ENCODE data around the gene STX4. TPM values are rescaled to one million over a fixed set of nuclear protein-coding genes. Genes with fewer than 3 reads are reported as not detected.

STX4 gene
- total RNA-seq, 2 donors from 2014 or later, result 49.4 to 76.9 TPM

DNA sequence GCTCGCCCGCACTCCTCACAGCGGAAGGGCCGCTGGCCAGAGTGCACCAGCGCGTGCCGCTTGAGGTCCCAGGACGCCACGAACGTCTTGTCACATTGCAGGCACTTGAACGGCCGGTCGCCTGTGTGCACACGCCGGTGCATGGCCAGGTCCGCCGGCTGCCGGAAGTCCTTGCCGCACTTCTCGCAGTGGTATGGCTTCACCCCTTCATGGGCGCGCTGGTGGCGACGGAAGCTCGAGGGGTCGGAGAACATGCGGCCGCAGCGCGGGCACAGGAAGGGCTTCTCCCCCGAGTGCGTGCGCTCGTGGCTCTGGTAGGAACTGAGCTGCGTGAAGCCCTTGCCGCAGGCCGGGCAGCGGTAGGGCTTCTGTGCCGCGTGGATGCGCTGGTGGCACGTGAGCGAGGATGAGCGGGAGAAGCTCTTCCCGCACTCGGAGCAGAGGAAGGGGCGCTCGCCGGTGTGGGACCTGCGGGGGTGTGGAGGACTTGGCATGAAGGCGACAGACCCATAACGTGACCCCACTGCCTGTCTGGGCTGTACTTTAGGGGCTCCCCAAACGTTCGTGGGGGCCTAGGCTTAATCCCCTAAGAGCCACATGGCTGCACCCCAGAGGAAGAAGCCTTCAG is 28.6 kb downstream of the STX4 start:
- Mint-ChIP-seq H3K27me3 (no peaks in the 10 kb centered on the region), H3K36me3 (ENCODE audit: low read depth) (peaks cover 58% of the 10 kb centered on the region), H3K4me1 (peaks cover 20% of the 10 kb centered on the region), H3K9me3 (no peaks in the 10 kb centered on the region), H3K4me3 (no peak overlapping the region), H3K27ac (no peak overlapping the region)
- no peak for ATAC-seq (replicated peaks)

DNA sequence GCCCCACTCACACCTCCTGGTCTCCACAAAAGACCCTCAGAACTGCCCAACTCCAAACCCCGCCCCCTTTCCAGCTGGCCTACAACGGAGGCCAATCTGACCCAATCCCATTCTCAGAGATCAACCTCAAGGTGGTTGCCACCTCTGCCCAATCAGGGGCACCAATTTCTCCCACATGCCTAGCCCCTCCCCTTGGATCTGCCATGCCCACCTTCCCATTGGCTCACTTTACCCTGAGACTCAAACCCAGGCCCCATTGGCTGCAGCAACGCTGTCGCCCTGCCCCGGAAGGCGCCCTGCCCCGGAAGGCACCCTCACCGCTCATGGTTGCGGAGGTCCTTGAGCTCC is 30.1 kb downstream of the STX4 start:
- peaks cover 52% of the 10 kb centered on the region for H3K36me3 Mint-ChIP-seq (ENCODE audit: low read depth)
- peak overlapping the region; percentile 63 for H3K4me3 Mint-ChIP-seq

DNA sequence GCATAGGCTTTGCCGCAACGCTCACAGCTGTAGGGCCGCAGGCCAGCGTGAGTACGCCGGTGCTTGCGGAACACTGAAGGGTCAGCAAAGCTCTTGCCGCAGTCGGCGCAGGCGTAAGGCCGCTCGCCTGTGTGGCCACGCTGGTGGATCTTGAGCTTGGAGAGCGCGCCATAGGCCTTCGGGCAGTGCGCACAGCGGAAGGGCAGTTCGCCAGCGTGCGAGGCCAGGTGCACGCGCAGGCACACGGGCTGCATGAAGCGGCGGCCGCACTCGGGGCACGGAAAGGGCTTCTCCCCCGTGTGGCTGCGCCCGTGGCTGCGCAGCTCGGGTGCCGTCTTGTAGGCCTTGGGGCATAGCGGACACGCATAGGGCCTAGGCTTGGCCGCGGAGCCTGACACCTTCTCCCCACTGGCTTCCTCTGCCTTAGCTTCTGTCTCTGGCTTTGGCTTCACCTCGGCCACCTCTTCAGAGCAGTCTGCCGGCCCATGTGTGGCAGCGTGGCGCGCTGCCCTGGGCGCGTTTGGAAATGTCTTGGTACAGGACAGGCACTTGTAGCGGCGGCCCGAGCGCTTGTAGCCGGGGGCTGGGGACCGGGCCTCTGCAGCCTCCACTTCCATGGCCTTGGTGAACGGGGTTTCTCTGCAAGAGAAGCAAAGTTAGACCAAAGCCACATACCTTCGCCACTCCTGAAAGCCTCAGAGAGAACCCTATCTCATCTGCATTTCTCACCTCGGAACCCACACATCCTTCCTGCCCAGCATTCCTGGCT is 30.7 kb downstream of the STX4 start:
- H3K9me3 Mint-ChIP-seq, result no peaks in the 10 kb centered on the region
- H3K27me3 Mint-ChIP-seq, result no peaks in the 10 kb centered on the region
- H3K27ac Mint-ChIP-seq, result peak overlapping the region; percentile 53
- H3K4me3 Mint-ChIP-seq, result peak overlapping the region; percentile 63
- ATAC-seq (replicated peaks), result peak; percentile 40
- H3K36me3 Mint-ChIP-seq (ENCODE audit: low read depth), result peaks cover 52% of the 10 kb centered on the region
- peaks cover 21% of the 10 kb centered on the region for H3K4me1 Mint-ChIP-seq

More for the DNA sequence above, 30.1 kb downstream of the STX4 start:
- no peaks in the 10 kb centered on the region for H3K27me3 Mint-ChIP-seq
- H3K9me3 Mint-ChIP-seq, result no peaks in the 10 kb centered on the region
- H3K27ac Mint-ChIP-seq, result no peak overlapping the region
- ATAC-seq (replicated peaks), result no peak
- H3K4me1 Mint-ChIP-seq, result peaks cover 20% of the 10 kb centered on the region

DNA sequence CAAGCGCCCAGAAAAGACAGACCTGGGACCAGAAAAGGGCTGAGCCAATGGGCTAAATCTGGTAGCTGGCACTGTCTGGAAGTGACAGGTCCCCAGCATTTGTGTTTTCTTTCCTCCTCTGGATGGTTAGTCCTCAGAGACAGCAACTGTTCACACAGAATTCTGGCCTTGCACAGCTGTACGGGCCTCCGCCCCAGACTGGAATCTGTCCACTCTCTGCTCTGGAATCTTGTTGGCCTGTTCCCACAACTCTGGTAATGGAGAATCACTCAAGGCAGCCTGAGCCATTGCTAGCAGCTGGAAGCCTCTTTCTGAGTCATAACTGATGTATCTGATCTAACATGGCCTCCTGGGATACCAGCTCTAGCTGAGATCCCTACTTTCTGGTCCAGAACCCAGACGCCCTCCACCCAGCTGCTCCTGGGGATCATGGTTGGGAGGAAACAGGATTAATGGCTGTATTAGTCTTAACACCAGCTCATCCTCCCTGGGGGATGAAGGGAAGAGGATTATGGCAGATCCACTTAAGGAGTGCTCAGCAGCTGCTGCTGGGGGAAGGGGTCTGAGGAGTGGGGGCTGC is 31.6 kb downstream of the STX4 start:
- peak overlapping the region; percentile 63 for H3K4me3 Mint-ChIP-seq
- ATAC-seq (replicated peaks), result peak; percentile 52
- peak overlapping the region; percentile 53 for H3K27ac Mint-ChIP-seq
- H3K36me3 Mint-ChIP-seq (ENCODE audit: low read depth), result peaks cover 46% of the 10 kb centered on the region
- H3K27me3 Mint-ChIP-seq, result no peaks in the 10 kb centered on the region
- no peaks in the 10 kb centered on the region for H3K9me3 Mint-ChIP-seq
- peaks cover 26% of the 10 kb centered on the region for H3K4me1 Mint-ChIP-seq

DNA sequence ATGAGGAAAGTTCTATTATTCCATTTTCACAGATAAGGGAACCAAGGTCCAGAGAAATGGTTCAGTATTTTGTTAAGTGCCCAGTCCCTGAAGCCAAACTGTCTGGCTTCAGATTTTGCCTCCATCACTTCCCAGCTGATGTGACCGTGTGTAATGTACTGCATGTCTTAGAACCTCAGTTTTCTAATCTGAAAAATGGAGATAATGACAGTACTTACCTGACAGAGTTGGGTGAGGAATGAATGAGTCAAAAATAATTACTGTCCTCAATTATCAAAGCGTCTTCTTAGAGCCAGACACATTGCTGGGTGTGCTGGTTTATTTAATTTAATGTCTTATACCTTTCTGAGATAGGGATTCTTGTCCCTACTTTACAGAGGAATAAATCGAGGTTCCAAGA is 34.0 kb downstream of the STX4 start:
- H3K4me1 Mint-ChIP-seq, result peaks cover 35% of the 10 kb centered on the region
- no peaks in the 10 kb centered on the region for H3K9me3 Mint-ChIP-seq
- ATAC-seq (replicated peaks), result no peak
- H3K4me3 Mint-ChIP-seq, result no peak overlapping the region
- H3K27ac Mint-ChIP-seq, result no peak overlapping the region
- H3K36me3 Mint-ChIP-seq (ENCODE audit: low read depth), result peaks cover 27% of the 10 kb centered on the region
- no peaks in the 10 kb centered on the region for H3K27me3 Mint-ChIP-seq

DNA sequence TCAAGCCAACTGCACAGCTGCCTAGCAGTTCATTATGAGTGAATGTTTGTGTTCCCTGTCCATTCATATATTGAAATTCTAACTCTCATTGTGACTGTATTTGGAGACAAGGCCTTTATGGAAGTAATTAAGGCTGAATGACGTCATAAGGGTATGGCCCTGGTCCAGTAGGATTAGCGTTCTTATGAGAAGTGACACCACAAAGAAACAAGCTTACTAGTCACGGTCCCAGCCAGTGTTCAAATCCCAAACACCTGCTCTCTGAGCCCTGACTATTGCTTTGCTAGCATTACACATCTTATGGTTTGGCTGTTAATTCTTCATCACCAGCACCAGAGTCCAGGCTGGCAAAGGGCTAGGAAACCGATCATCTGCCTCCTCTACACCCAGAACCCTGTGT is 38.5 kb downstream of the STX4 start:
- H3K4me3 Mint-ChIP-seq, result peak overlapping the region; percentile 93
- no peaks in the 10 kb centered on the region for H3K9me3 Mint-ChIP-seq
- peaks cover 34% of the 10 kb centered on the region for H3K36me3 Mint-ChIP-seq (ENCODE audit: low read depth)
- peaks cover 25% of the 10 kb centered on the region for H3K4me1 Mint-ChIP-seq
- H3K27me3 Mint-ChIP-seq, result no peaks in the 10 kb centered on the region
- H3K27ac Mint-ChIP-seq, result peak overlapping the region; percentile 95
- ATAC-seq (replicated peaks), result no peak

DNA sequence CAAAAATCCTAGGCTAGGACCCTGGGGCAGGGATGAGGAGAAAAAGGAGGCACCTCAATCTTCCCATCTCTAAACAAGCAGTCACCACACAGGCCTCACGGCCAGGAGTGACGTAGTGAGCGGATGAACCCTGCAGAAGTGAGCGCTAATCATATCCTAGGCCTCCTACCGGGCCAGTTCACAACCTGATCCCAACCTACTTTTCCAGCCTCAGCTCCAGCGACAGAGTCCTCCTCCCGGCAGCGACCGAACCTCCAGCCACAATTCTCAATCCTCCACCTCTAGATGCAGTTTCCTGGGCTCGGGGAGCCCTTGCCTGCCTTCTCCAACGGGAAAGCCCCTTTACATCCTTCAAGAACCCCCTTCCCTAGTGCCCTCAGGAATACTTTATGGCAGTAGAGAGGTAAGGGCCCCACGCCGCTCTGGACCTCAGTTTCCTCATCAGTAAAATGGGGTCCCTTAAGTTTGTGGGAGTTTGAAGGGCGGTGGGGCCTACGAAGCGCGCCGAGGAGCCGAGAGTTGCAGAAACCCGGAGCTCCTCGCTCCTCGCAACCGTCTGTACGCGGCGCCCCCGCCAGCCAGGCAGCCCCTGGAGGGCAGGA is 39.3 kb downstream of the STX4 start:
- no peaks in the 10 kb centered on the region for H3K27me3 Mint-ChIP-seq
- peaks cover 41% of the 10 kb centered on the region for H3K36me3 Mint-ChIP-seq (ENCODE audit: low read depth)
- H3K27ac Mint-ChIP-seq, result peak overlapping the region; percentile 95
- no peak for ATAC-seq (replicated peaks)
- H3K9me3 Mint-ChIP-seq, result no peaks in the 10 kb centered on the region
- peaks cover 25% of the 10 kb centered on the region for H3K4me1 Mint-ChIP-seq
- H3K4me3 Mint-ChIP-seq, result peak overlapping the region; percentile 93

DNA sequence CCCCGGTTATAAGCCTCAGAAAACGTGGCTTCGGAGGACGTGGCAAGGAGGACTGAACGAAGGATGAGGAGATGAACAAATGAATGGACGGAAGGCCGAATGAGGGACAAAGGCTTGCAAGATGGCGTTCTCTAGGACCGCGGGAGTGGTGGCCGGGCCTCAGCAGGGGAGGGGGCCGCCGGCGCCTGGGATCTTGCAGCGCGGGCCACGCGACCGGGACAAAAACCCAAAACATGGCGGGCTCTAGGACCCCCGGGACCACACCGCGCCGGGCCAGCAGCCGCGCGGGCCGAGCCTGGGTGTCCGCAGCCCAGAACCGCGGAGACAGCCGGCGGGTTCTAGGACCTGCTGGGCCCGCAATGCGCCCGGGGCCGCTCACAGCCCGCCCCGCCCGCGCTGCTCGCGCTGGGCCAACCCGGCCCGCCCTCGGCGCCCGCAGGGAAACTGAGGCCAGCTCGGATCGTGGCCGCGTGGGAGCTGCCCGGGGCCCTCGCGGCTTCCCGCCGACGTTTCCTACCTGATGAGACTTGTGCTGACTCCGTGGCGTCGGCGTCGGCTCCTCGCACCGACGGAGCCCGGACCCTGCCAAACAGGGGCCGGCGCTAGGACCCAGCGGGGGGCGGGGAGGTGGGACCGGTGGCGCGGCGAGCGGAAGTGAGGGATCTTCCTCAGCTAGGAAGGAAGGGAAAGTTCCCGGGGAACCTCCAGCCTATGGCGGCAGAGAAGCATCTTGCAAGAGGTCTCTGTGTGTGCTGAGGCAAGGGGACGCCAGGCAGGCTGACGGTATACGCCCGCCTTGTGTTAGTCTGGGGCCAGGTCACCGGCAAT is 40.0 kb downstream of the STX4 start:
- no peaks in the 10 kb centered on the region for H3K27me3 Mint-ChIP-seq
- H3K27ac Mint-ChIP-seq, result peak overlapping the region; percentile 95
- H3K4me1 Mint-ChIP-seq, result peaks cover 25% of the 10 kb centered on the region
- peak; percentile 69 for ATAC-seq (replicated peaks)
- peak overlapping the region; percentile 93 for H3K4me3 Mint-ChIP-seq
- peaks cover 49% of the 10 kb centered on the region for H3K36me3 Mint-ChIP-seq (ENCODE audit: low read depth)
- H3K9me3 Mint-ChIP-seq, result no peaks in the 10 kb centered on the region

DNA sequence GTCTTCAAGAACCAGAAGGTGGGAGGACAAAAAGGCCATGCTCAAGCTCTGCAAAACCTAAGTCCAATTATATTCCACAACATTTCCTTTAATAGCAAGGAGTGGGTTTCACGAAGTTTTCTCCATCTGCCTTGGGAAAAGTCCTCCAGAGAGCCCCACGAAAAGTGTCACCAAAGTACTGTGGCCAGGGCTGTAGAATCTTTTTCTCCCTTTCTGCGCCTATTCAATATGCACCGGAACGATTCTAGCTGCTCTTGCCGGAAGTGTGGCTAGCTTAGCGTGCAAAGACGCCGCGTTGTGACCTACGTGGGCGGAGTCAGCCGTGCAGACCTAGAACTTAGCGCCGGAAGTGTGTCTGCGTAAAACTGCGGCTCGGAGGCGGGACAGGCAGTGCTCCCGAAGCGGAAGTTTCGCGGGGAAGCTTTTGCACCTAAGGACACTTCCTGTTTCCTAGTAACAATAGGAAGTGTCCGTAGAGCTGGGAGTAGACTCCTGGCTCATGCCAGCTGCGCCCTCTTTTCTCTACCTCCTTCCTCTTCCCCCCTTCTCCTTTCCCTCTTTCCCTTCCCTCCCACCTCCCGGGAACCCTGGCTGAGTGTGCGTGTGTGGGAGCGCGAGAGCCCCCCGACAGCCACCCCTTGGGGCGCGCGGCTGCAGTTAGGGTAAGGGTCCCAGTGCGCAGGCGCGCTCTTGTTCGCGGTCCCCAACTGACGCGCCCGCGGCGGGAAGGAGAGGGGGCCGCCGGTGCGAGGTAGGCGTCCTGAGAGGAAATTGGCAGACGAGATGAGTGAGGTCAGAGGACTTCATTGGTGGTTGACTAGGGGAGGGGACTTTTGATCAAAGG is 40.8 kb downstream of the STX4 start, which contains the start of the genes ZNF646 and ZNF668:
TSS of gene ZNF646 (plus strand) at position 453 of the 844 bp plus-strand sequence. CDS start 1,903 bp downstream, outside the sequence.
TSS of gene ZNF668 (minus strand) at position 271 of the 844 bp plus-strand sequence. CDS start 9,781 bp downstream, outside the sequence.
- no peaks in the 10 kb centered on the region for H3K9me3 Mint-ChIP-seq
- no peaks in the 10 kb centered on the region for H3K27me3 Mint-ChIP-seq
- H3K27ac Mint-ChIP-seq, result peak within 1 kb of the TSS; percentile 95
- H3K4me3 Mint-ChIP-seq, result peak within 1 kb of the TSS; percentile 93
- ATAC-seq (replicated peaks), result peak; percentile 88
- H3K36me3 Mint-ChIP-seq (ENCODE audit: low read depth), result peaks cover 56% of the 10 kb centered on the region
- peaks cover 22% of the 10 kb centered on the region for H3K4me1 Mint-ChIP-seq

DNA sequence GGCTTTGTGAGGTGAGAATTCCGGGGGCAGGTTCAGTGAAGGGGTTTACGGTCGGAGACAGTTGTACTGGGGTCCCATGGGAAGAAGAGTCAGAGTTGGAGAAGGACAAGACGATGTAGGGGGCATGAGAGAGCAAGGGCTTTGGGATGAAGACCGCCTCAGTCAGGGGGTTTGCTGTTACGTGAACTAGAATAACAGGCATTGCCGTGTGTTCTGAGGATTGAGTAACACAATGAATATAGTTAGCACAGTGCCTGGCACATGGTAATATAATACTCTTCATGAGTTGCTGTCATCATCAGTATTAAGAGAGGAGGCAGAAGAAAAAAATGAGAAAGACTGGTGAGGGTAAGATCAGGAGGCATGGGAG is 41.4 kb downstream of the STX4 start:
- Mint-ChIP-seq H3K36me3 (ENCODE audit: low read depth) (peaks cover 62% of the 10 kb centered on the region), H3K4me3 (peak overlapping the region; percentile 93), H3K27ac (peak overlapping the region; percentile 95), H3K4me1 (peaks cover 19% of the 10 kb centered on the region), H3K9me3 (no peaks in the 10 kb centered on the region), H3K27me3 (no peaks in the 10 kb centered on the region)
- no peak for ATAC-seq (replicated peaks)

DNA sequence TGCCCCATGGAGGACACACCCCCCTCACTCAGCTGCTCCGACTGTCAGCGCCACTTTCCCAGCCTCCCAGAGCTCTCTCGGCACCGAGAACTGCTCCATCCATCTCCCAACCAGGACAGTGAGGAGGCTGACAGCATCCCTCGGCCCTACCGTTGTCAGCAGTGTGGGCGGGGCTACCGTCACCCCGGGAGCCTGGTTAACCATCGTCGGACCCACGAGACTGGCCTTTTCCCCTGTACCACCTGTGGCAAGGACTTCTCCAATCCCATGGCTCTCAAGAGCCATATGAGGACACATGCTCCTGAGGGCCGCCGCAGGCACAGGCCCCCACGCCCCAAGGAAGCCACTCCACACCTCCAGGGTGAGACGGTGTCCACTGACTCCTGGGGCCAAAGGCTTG is 43.0 kb downstream of the STX4 start:
- H3K27me3 Mint-ChIP-seq, result no peaks in the 10 kb centered on the region
- H3K36me3 Mint-ChIP-seq (ENCODE audit: low read depth), result peaks cover 76% of the 10 kb centered on the region
- no peaks in the 10 kb centered on the region for H3K9me3 Mint-ChIP-seq
- no peak for ATAC-seq (replicated peaks)
- H3K4me1 Mint-ChIP-seq, result peaks cover 19% of the 10 kb centered on the region
- H3K4me3 Mint-ChIP-seq, result peak overlapping the region; percentile 93
- H3K27ac Mint-ChIP-seq, result peak overlapping the region; percentile 50

DNA sequence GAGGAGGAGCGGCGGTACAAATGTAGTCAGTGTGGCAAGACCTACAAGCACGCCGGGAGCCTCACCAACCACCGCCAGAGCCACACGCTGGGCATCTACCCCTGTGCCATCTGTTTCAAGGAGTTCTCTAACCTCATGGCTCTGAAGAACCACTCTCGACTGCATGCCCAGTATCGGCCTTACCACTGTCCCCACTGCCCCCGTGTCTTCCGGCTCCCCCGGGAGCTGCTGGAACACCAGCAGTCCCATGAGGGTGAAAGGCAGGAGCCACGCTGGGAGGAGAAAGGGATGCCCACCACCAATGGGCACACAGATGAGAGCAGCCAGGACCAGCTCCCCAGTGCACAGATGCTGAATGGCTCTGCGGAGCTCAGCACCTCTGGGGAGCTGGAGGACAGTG is 43.7 kb downstream of the STX4 start:
- H3K27ac Mint-ChIP-seq, result no peak overlapping the region
- peaks cover 78% of the 10 kb centered on the region for H3K36me3 Mint-ChIP-seq (ENCODE audit: low read depth)

More for the DNA sequence above, 43.7 kb downstream of the STX4 start:
- Mint-ChIP-seq H3K4me3 (no peak overlapping the region), H3K4me1 (peaks cover 13% of the 10 kb centered on the region), H3K9me3 (no peaks in the 10 kb centered on the region), H3K27me3 (no peaks in the 10 kb centered on the region)
- ATAC-seq (replicated peaks), result no peak

All from activated T-helper 17 cell treated with anti-CD3 and anti-CD28 coated beads, Interleukin-2, amount 50 U/mL, for 72 hours (primary cell).